ENCODE data around the gene HOXD4. TPM values are rescaled to one million over a fixed set of nuclear protein-coding genes. Genes with fewer than 3 reads are reported as not detected.

The HOXD4 gene
- total RNA-seq, 2 donors from 2014 or later = 1.6 to 3.6 TPM

- intact Hi-C loops (cut with DNase I) = no loop called here
- no peak for TF ChIP-seq CTCF (IDR thresholded peaks at IDR 0.05)
- Histone ChIP-seq H3K4me3 (no peak overlapping the region), H3K4me1 (peaks cover 8% of the 10 kb centered on the region), H3K27me3 (peaks cover 42% of the 10 kb centered on the region), H3K36me3 (no peaks in the 10 kb centered on the region), H3K9ac (ENCODE audit: low read depth in 2 of 2, low read length in 2 of 2) (no peak overlapping the region), H3K9me3 (no peaks in the 10 kb centered on the region), H3K27ac (no peak overlapping the region)
- no peak for DNase-seq
These were observed 8.4 kb downstream of the HOXD4 start for GRCh38 chr2:176159663-176160250.

GRCh38 chr2:176160251-176160985, 9.1 kb downstream of the HOXD4 start:
- no peak overlapping the region for H3K27ac ChIP-seq

GRCh38 chr2:176160986-176161824, 9.9 kb downstream of the HOXD4 start:
- no peak for TF ChIP-seq CTCF (IDR thresholded peaks at IDR 0.05)
- Histone ChIP-seq H3K27ac (no peak overlapping the region), H3K9ac (ENCODE audit: low read depth in 2 of 2, low read length in 2 of 2) (no peak overlapping the region), H3K27me3 (peaks cover 48% of the 10 kb centered on the region), H3K4me1 (peaks cover 8% of the 10 kb centered on the region), H3K4me3 (no peak overlapping the region), H3K9me3 (no peaks in the 10 kb centered on the region), H3K36me3 (no peaks in the 10 kb centered on the region)
- intact Hi-C loops (cut with DNase I) = no loop called here
- no peak for DNase-seq

More at GRCh38 chr2:176160251-176160985, 9.1 kb downstream of the HOXD4 start:
- Histone ChIP-seq H3K4me1 (peaks cover 8% of the 10 kb centered on the region), H3K36me3 (no peaks in the 10 kb centered on the region), H3K9me3 (no peaks in the 10 kb centered on the region), H3K27me3 (peaks cover 49% of the 10 kb centered on the region), H3K9ac (ENCODE audit: low read depth in 2 of 2, low read length in 2 of 2) (no peak overlapping the region), H3K4me3 (no peak overlapping the region)
- TF ChIP-seq CTCF (IDR thresholded peaks at IDR 0.05) = no peak
- DNase-seq = no peak
- intact Hi-C loops (cut with DNase I) = no loop called here

- intact Hi-C loops (cut with DNase I) = no loop called here
- H3K36me3 ChIP-seq = no peaks in the 10 kb centered on the region
- peaks cover 8% of the 10 kb centered on the region for H3K4me1 ChIP-seq
- H3K27me3 ChIP-seq = peaks cover 44% of the 10 kb centered on the region
- H3K9ac ChIP-seq (ENCODE audit: low read depth in 2 of 2, low read length in 2 of 2) = peak overlapping the region in 1 of 2 donors; percentile 19
- no peaks in the 10 kb centered on the region for H3K9me3 ChIP-seq
- no peak for DNase-seq
- no peak for TF ChIP-seq CTCF (IDR thresholded peaks at IDR 0.05)
- no peak overlapping the region for H3K27ac ChIP-seq
- H3K4me3 ChIP-seq = no peak overlapping the region
These were observed 10.7 kb downstream of the HOXD4 start for GRCh38 chr2:176161825-176162626.
